Large intestine (tissue), 3 donors: ENCODE data around the gene SYT7. TPM values are rescaled to one million over a fixed set of nuclear protein-coding genes. Genes with fewer than 3 reads are reported as not detected.
"Not testable (repeated sequence)": the region's sequence is repeated elsewhere in the genome, so short reads cannot be mapped to it uniquely, and the experiment has no call there.

Experiments used
- DNase-seq, 2 donors: peaks; one replicate each; pipeline versions ENCODE4 v3.0.0 to v3.0.0-alpha.2; 2013
- H3K27ac ChIP-seq: one replicate; pipeline ENCODE4 v1.5.1; 2013; ENCODE audit warnings: low read length
- H3K27me3 ChIP-seq: 2 replicates; pipeline ENCODE4 v1.6.1; 2013; ENCODE audit warnings: low read length; ENCODE audit not compliant: control insufficient read depth, insufficient read depth
- H3K36me3 ChIP-seq: 2 replicates; pipeline ENCODE4 v1.6.1; 2013; ENCODE audit warnings: low read length; ENCODE audit not compliant: control insufficient read depth, insufficient read depth
- H3K4me1 ChIP-seq: one replicate; pipeline ENCODE4 v1.6.1; 2013; ENCODE audit warnings: low read length; ENCODE audit not compliant: control insufficient read depth, insufficient read depth
- H3K4me3 ChIP-seq: one replicate; pipeline ENCODE4 v1.5.1; 2013; ENCODE audit warnings: low read length
- H3K9me3 ChIP-seq: one replicate; pipeline ENCODE4 v1.6.1; 2013; ENCODE audit warnings: mild to moderate bottlenecking, low read depth, low read length, moderate library complexity; ENCODE audit not compliant: control insufficient read depth
- WGBS: methylation state at CpG from one replicate; pipeline ENCODE4 v1.1.5; 2013; ENCODE audit warnings: low lambda C conversion rate; ENCODE audit not compliant: insufficient coverage; 5-methylcytosine and 5-hydroxymethylcytosine counted together
- polyA plus RNA-seq: library from polyadenylated mRNA; unstranded; fragments of 120-200 nt; gene quantifications from one replicate; pipeline ENCODE4 v1.2.1, GENCODE V29; 2013

Gene SYT7
- polyA plus RNA-seq, 1 donor: 12.1 TPM

- no CpG with 5 or more reads among the region's 3 CpGs for WGBS
- H3K36me3 ChIP-seq: no peaks in the 10 kb centered on the region
- H3K27ac ChIP-seq: no peak overlapping the region
- H3K4me1 ChIP-seq: peaks cover 16% of the 10 kb centered on the region
- no peaks in the 10 kb centered on the region for H3K27me3 ChIP-seq
- H3K9me3 ChIP-seq: no peaks in the 10 kb centered on the region
- no peak overlapping the region for H3K4me3 ChIP-seq
- no peak for DNase-seq
Measured at GRCh38 chr11:61476371-61476770, 104.5 kb downstream of the SYT7 start.

GRCh38 chr11:61475433-61475832 lies 105.4 kb downstream of the SYT7 start:
- WGBS: no CpG with 5 or more reads among the region's 1 CpG

GRCh38 chr11:61474013-61474643 lies 106.7 kb downstream of the SYT7 start:
- Histone ChIP-seq H3K9me3 (no peaks in the 10 kb centered on the region), H3K27me3 (no peaks in the 10 kb centered on the region), H3K27ac (no peak overlapping the region), H3K36me3 (peaks cover 5% of the 10 kb centered on the region), H3K4me1 (peaks cover 11% of the 10 kb centered on the region), H3K4me3 (no peak overlapping the region)
- no peak for DNase-seq
- WGBS: 100% methylated on average over 1 of the region's 6 CpGs

More at GRCh38 chr11:61475433-61475832, 105.4 kb downstream of the SYT7 start:
- H3K4me1 ChIP-seq: peaks cover 11% of the 10 kb centered on the region
- H3K27me3 ChIP-seq: no peaks in the 10 kb centered on the region
- H3K36me3 ChIP-seq: peaks cover 5% of the 10 kb centered on the region
- H3K4me3 ChIP-seq: no peak overlapping the region
- H3K9me3 ChIP-seq: no peaks in the 10 kb centered on the region
- DNase-seq: no peak
- H3K27ac ChIP-seq: no peak overlapping the region

GRCh38 chr11:61473370-61474012 lies 107.4 kb downstream of the SYT7 start:
- H3K4me1 ChIP-seq: peaks cover 11% of the 10 kb centered on the region
- H3K27me3 ChIP-seq: no peaks in the 10 kb centered on the region
- H3K27ac ChIP-seq: no peak overlapping the region
- WGBS: no CpG with 5 or more reads among the region's 3 CpGs
- H3K36me3 ChIP-seq: peaks cover 5% of the 10 kb centered on the region
- H3K9me3 ChIP-seq: no peaks in the 10 kb centered on the region
- no peak overlapping the region for H3K4me3 ChIP-seq
- DNase-seq: no peak

GRCh38 chr11:61472868-61473267 lies 108.0 kb downstream of the SYT7 start:
- 100% methylated on average over 1 of the region's 5 CpGs for WGBS
- no peak for DNase-seq
- no peak overlapping the region for H3K27ac ChIP-seq

GRCh38 chr11:61472282-61472681 lies 108.6 kb downstream of the SYT7 start:
- no CpG with 5 or more reads among the region's 5 CpGs for WGBS
- H3K27ac ChIP-seq: no peak overlapping the region
- no peaks in the 10 kb centered on the region for H3K9me3 ChIP-seq
- no peaks in the 10 kb centered on the region for H3K27me3 ChIP-seq
- H3K4me1 ChIP-seq: peaks cover 4% of the 10 kb centered on the region
- H3K4me3 ChIP-seq: no peak overlapping the region
- H3K36me3 ChIP-seq: peaks cover 5% of the 10 kb centered on the region
- no peak for DNase-seq

More at GRCh38 chr11:61472868-61473267, 108.0 kb downstream of the SYT7 start:
- Histone ChIP-seq H3K9me3 (no peaks in the 10 kb centered on the region), H3K4me1 (peaks cover 10% of the 10 kb centered on the region), H3K36me3 (peaks cover 5% of the 10 kb centered on the region), H3K4me3 (no peak overlapping the region), H3K27me3 (no peaks in the 10 kb centered on the region)

- H3K36me3 ChIP-seq: peaks cover 9% of the 10 kb centered on the region
- H3K27ac ChIP-seq: no peak overlapping the region
- no peaks in the 10 kb centered on the region for H3K9me3 ChIP-seq
- H3K27me3 ChIP-seq: no peaks in the 10 kb centered on the region
- DNase-seq: no peak
- no peak overlapping the region for H3K4me3 ChIP-seq
- no CpG with 5 or more reads among the region's 7 CpGs for WGBS
- no peaks in the 10 kb centered on the region for H3K4me1 ChIP-seq
Measured at GRCh38 chr11:61468002-61468401, 112.9 kb downstream of the SYT7 start.

GRCh38 chr11:61467602-61468001 lies 113.3 kb downstream of the SYT7 start:
- not testable (repeated sequence) for DNase-seq, H3K27ac ChIP-seq, H3K9me3 ChIP-seq, H3K4me1 ChIP-seq, H3K4me3 ChIP-seq, H3K27me3 ChIP-seq, H3K36me3 ChIP-seq
- 43% methylated on average over 1 of the region's 6 CpGs for WGBS

Other genes with a start within 250 kb of the SYT7 start
- 157 TPM for gene DDB1, start 248.0 kb downstream of the SYT7 start, polyA plus RNA-seq
- 285 TPM for gene TKFC, start 247.8 kb downstream of the SYT7 start, polyA plus RNA-seq
- 31.1 TPM for gene CYB561A3, start 219.2 kb downstream of the SYT7 start, polyA plus RNA-seq
- 45.6 TPM for gene TMEM138, start 218.7 kb downstream of the SYT7 start, polyA plus RNA-seq
- gene TMEM216, start 188.5 kb downstream of the SYT7 start, polyA plus RNA-seq: 28.1 TPM
- 93.4 TPM for gene CPSF7, start 151.1 kb downstream of the SYT7 start, polyA plus RNA-seq
- 38.1 TPM for gene SDHAF2, start 151.0 kb downstream of the SYT7 start, polyA plus RNA-seq
- gene LRRC10B, start 72.3 kb downstream of the SYT7 start, polyA plus RNA-seq: 1.3 TPM
- gene DAGLA, start 99.3 kb upstream of the SYT7 start, polyA plus RNA-seq: 12.0 TPM
- 55.5 TPM for gene MYRF, start 171.6 kb upstream of the SYT7 start, polyA plus RNA-seq
- 189 TPM for gene TMEM258, start 211.5 kb upstream of the SYT7 start, polyA plus RNA-seq
- 21.5 TPM for gene FEN1, start 211.8 kb upstream of the SYT7 start, polyA plus RNA-seq
- gene FADS1, start 235.9 kb upstream of the SYT7 start, polyA plus RNA-seq: 9.0 TPM
- 28.8 TPM for gene FADS2, start 247.2 kb upstream of the SYT7 start, polyA plus RNA-seq